Measurements from ENCODE around the gene NECTIN1. TPM values are rescaled to one million over a fixed set of nuclear protein-coding genes. Genes with fewer than 3 reads are reported as not detected.

Gene NECTIN1
- total RNA-seq, 2 experiments from 2014 or later = 2.5 to 3.4 TPM

GRCh38 chr11:119752345-119752871 is 23.4 kb upstream of the NECTIN1 start:
- Histone ChIP-seq H3K27me3 (ENCODE audit: control insufficient read depth in 1 of 2, insufficient read depth in 2 of 2, low read length in 2 of 2) (peaks cover 7 to 17% of the 10 kb centered on the region in 2 experiments), H3K4me1 (ENCODE audit: insufficient read depth, low read length) (peaks cover 3% of the 10 kb centered on the region), H3K27ac (ENCODE audit: low read depth in 1 of 2, low read length in 2 of 2) (no peak overlapping the region), H3K4me3 (ENCODE audit: low read length) (no peak overlapping the region), H3K36me3 (ENCODE audit: insufficient read depth, low read length) (no peaks in the 10 kb centered on the region), H3K9me3 (ENCODE audit: control insufficient read depth in 1 of 2, insufficient read depth in 1 of 2, low read length in 2 of 2) (no peaks in the 10 kb centered on the region)
- ATAC-seq (ENCODE audit: poor library complexity) (no peak), DNase-seq (no peak)
- peaks cover 6% of the 10 kb centered on the region for H3K4me1 Mint-ChIP-seq (ENCODE audit: low read depth)
- intact Hi-C loops (cut with DNase I, micrococcal nuclease) = no loop called here
- TF ChIP-seq CTCF (IDR thresholded peaks at IDR 0.05) = no peak
- ChIA-PET POLR2A (no interaction called here), CTCF (no interaction called here)
- H3K9me3 Mint-ChIP-seq = no peaks in the 10 kb centered on the region
- peaks cover 46% of the 10 kb centered on the region for H3K27me3 Mint-ChIP-seq
- no peaks in the 10 kb centered on the region for H3K36me3 Mint-ChIP-seq (ENCODE audit: low read depth)
- no peak overlapping the region for H3K27ac Mint-ChIP-seq
- H3K4me3 Mint-ChIP-seq = no peak overlapping the region

- Mint-ChIP-seq H3K4me1 (ENCODE audit: low read depth) (peaks cover 6% of the 10 kb centered on the region), H3K27ac (no peak overlapping the region), H3K36me3 (ENCODE audit: low read depth) (no peaks in the 10 kb centered on the region), H3K4me3 (no peak overlapping the region), H3K9me3 (no peaks in the 10 kb centered on the region), H3K27me3 (peaks cover 57% of the 10 kb centered on the region)
- no peak overlapping the region for H3K27ac ChIP-seq (ENCODE audit: low read depth in 1 of 2, low read length in 2 of 2)
- ATAC-seq (ENCODE audit: poor library complexity) (no peak), DNase-seq (no peak)
- H3K27me3 ChIP-seq (ENCODE audit: control insufficient read depth in 1 of 2, insufficient read depth in 2 of 2, low read length in 2 of 2) = peaks cover 3 to 22% of the 10 kb centered on the region in 2 experiments
- ChIA-PET POLR2A (no interaction called here), CTCF (no interaction called here)
- peaks cover 3% of the 10 kb centered on the region for H3K4me1 ChIP-seq (ENCODE audit: insufficient read depth, low read length)
- TF ChIP-seq CTCF (IDR thresholded peaks at IDR 0.05) = no peak
- H3K9me3 ChIP-seq (ENCODE audit: control insufficient read depth in 1 of 2, insufficient read depth in 1 of 2, low read length in 2 of 2) = no peaks in the 10 kb centered on the region
- intact Hi-C loops (cut with DNase I, micrococcal nuclease) = no loop called here
- H3K36me3 ChIP-seq (ENCODE audit: insufficient read depth, low read length) = no peaks in the 10 kb centered on the region
- H3K4me3 ChIP-seq (ENCODE audit: low read length) = no peak overlapping the region
Observed at GRCh38 chr11:119750056-119750455, 21.1 kb upstream of the NECTIN1 start.

GRCh38 chr11:119749006-119749565 is 20.1 kb upstream of the NECTIN1 start:
- CTCF ChIA-PET = no interaction called here
- TF ChIP-seq CTCF (IDR thresholded peaks at IDR 0.05) = no peak

More at GRCh38 chr11:119749006-119749565, 20.1 kb upstream of the NECTIN1 start:
- ATAC-seq (ENCODE audit: poor library complexity) = no peak
- Mint-ChIP-seq H3K36me3 (ENCODE audit: low read depth) (no peaks in the 10 kb centered on the region), H3K27me3 (peaks cover 62% of the 10 kb centered on the region), H3K4me3 (no peak overlapping the region), H3K27ac (no peak overlapping the region), H3K4me1 (ENCODE audit: low read depth) (peaks cover 6% of the 10 kb centered on the region), H3K9me3 (no peaks in the 10 kb centered on the region)
- no peaks in the 10 kb centered on the region for H3K36me3 ChIP-seq (ENCODE audit: insufficient read depth, low read length)
- DNase-seq = no peak
- peaks cover 3% of the 10 kb centered on the region for H3K4me1 ChIP-seq (ENCODE audit: insufficient read depth, low read length)
- intact Hi-C loops (cut with DNase I, micrococcal nuclease) = no loop called here
- POLR2A ChIA-PET = no interaction called here
- H3K9me3 ChIP-seq (ENCODE audit: control insufficient read depth in 1 of 2, insufficient read depth in 1 of 2, low read length in 2 of 2) = no peaks in the 10 kb centered on the region
- H3K27ac ChIP-seq (ENCODE audit: low read depth in 1 of 2, low read length in 2 of 2) = no peak overlapping the region
- H3K27me3 ChIP-seq (ENCODE audit: control insufficient read depth in 1 of 2, insufficient read depth in 2 of 2, low read length in 2 of 2) = peaks cover 6 to 26% of the 10 kb centered on the region in 2 experiments
- H3K4me3 ChIP-seq (ENCODE audit: low read length) = no peak overlapping the region

Measured in CD4-positive, alpha-beta T cell (primary cell).